HPDE6-E6E7 (cell line): Measurements from ENCODE around the gene ZFP82.
A peak's percentile ranks its signal among the peaks of the same experiment; 100 is the strongest.

Experiments used
- DNase-seq: peaks from one replicate; pipeline ENCODE4 v3.0.0; 2011; ENCODE audit warnings: missing footprints; ENCODE audit errors: extremely low spot score

Gene ZFP82

GRCh38 chr19:36418287-36419001, at the start of gene ZFP82:
ZFP82 (minus strand) TSS chr19:36418644; CDS start chr19:36409789, 8,855 bp downstream.
- peak; percentile 79 for DNase-seq

DNA sequence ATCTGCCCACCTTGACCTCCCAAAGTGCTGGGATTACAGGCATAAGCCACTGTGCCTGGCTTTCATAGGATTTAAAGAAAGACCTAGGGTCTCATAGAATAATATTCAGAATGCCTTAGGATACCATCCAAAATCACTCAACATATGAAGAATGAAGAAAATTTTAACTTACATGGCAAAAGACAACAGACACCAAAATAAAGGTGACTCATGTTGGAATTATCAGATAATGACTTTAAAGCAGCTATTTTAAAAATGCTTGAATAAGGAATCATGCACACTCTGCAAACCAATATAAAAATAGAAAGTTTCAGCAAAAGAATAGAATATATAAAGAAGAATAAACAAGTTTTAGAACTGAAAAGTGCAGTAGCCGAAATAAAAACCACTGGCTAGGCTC, 41.6 kb upstream of the ZFP82 start:
- DNase-seq = no peak

GRCh38 chr19:36456831-36457230, 38.4 kb upstream of the ZFP82 start:
- DNase-seq = no peak

GRCh38 chr19:36449059-36449670, 30.7 kb upstream of the ZFP82 start:
- no peak for DNase-seq

GRCh38 chr19:36441339-36441738, 22.9 kb upstream of the ZFP82 start:
- no peak for DNase-seq

DNA sequence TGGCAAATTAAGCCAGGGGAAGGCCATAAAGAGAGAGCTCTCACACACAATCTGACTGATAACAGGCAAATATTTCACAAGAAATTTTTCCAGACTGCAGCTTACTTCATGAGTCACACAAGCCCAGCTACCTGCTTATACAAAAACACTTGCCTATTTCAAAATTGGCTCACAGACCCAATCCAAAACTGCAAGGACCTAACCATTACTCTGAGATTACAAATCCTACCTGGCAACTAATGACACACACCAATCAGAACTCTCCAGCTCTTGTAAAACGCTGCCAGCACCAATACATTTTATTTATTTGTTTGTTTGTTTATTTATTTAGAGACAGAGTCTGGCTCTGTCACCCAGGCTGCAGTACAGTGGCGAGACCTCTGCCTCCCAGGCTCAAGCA, 18.1 kb upstream of the ZFP82 start:
- peak; percentile 17 for DNase-seq

GRCh38 chr19:36423925-36424324, 5.5 kb upstream of the ZFP82 start:
- no peak for DNase-seq

- no peak for DNase-seq
Measured at GRCh38 chr19:36421749-36422481, 3.5 kb upstream of the ZFP82 start.

GRCh38 chr19:36420961-36421748, 2.7 kb upstream of the ZFP82 start:
- no peak for DNase-seq

DNA sequence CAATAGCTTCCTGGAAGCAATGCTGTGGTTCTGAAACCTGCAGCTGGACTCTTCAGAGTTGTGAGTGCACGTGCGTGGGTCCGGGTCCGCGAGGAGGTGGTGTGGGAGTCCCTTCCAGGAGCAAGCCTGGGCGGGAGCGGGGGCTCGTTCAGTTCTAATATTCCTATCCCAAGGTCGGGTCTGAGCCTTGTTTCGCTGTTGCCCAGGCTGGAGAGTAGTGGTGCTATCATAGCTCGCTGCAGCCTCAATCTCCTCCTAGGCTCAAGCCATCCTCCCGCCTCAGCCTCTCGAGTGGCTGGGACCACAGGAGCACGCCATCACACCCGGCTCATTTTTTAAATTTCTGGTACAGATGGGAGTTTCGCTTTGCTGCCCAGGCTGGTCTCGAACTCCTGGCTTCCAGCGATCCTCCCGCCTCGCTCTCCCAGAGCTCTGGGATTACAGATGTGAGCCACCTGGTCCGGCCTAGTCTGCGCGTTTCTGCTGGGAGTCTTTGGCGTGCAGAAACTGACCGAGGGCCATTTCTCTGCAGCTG, 625 bp downstream of the ZFP82 start:
- no peak for DNase-seq

- no peak for DNase-seq
Measured at GRCh38 chr19:36409841-36410240, 8.6 kb downstream of the ZFP82 start.

DNA sequence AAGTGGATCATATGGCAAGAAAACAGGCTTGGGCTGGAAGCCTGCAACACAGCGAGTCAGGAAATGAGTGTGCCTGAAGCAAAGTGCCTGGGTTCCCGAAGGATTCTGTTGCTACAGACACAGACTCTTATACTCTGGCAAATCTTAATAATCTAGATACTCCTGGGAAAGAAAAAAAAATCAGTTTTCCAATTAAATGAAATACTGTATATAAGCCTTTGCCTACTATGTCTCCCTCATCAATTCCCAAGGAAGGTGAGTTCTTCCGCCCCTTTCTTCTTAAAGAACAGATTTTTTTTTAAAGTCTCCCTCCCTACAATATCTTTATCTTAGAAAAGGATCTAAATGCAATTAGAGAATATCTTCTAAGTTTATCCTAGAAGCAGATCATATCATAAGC, 10.3 kb downstream of the ZFP82 start:
- no peak for DNase-seq

DNA sequence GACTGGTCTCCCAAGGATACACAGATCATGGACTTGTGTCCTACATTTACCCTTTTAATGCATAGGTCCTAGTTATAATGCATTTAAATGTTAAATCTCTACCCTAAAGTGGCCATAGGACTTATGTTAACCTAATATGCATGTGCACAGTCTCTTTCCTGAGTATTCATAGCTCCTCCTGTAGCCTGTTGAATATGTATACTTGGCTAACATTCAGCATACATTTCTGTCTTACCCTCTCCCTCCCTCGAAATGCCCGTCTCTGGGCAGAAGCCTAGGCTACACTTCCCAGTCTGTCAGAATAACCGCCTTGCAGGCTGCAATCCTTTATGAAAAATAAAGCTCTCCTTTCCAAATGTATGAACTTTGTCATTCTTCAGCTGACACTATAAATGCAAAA, 13.9 kb downstream of the ZFP82 start:
- DNase-seq = no peak

DNA sequence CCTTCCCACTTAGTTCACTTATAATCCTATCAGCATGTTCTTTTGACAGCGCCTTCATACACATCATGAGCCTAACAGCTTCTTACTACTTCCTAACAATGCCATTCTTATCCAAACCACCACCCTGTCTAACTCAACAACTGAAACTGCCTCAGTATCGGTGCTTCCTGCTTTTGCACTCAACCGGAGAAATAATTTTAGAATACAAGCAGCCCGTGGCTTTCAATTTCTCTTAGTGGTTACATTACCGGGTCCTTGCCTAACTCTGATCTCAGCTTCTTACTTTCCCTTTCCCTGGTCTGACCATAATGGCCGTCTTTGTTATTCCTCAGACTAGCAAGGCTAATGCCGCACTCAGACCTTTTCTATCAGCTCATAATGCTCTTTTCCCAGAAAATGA, 17.0 kb downstream of the ZFP82 start:
- DNase-seq = no peak

DNA sequence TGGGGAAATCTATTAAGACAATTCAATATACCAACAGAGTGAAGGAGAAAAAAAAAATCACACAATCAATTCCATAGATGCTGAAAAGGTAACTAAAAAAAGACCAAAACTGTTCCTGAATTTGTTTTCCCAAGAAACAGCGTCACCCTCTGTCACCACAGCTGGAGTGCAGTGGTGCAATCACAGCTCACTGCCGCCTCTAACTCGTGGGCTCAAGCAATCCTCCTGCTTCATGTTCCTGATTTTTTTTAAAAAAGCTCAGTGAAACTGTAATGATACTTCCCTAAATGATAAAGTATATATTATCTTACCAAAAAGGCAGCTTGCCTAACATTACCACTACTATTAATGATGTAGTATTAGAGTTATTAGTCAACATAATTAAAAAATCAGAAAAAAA, 19.9 kb downstream of the ZFP82 start:
- DNase-seq = no peak

DNA sequence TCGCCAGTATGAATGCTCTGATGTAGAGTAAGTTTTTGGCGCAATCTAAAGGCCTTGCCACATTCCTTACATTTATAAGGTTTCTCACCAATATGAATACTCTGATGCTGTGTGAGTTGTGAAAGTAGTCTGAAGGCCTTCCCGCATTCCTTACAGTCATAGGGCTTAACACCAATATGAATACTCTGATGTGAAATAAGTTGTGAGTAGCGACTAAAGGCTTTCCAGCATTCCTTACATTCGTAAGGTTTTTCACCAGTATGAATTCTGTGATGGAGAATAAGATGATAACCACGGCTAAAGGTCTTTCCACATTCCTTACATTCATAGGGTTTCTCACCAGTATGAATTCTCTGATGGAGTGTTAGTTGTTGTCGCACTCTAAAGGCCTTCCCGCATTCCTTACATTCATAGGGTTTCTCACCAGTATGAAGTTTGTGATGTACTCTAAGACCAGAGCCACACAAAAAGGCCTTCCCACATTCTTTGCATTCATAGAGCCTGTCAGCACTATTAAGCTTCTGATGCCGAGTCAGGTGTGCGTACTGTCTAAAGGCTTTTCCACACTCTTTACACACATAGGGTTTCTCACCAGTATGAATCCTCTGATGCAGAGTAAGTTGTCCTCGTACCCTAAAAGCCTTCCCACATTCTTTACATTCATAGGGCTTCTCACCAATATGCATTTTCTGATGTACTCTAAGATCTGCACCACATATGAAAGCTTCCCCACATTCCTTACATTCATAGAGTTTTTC, 25.3 kb downstream of the ZFP82 start:
- no peak for DNase-seq

DNA sequence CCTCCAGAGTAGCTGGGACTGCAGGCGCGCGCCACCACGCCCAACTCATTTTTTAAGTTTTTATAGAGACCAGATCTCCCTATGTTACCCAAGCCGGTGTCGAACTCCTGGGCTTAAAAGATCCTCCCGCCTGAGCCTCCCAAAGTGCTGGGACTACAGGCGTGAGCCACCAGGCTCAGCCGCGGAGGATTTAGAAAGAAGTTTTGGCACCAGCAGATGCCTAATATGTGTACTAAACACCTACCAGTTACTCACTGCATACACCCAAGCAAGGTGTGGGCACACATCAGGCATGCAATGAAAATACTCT, 39.0 kb downstream of the ZFP82 start:
- no peak for DNase-seq

DNA sequence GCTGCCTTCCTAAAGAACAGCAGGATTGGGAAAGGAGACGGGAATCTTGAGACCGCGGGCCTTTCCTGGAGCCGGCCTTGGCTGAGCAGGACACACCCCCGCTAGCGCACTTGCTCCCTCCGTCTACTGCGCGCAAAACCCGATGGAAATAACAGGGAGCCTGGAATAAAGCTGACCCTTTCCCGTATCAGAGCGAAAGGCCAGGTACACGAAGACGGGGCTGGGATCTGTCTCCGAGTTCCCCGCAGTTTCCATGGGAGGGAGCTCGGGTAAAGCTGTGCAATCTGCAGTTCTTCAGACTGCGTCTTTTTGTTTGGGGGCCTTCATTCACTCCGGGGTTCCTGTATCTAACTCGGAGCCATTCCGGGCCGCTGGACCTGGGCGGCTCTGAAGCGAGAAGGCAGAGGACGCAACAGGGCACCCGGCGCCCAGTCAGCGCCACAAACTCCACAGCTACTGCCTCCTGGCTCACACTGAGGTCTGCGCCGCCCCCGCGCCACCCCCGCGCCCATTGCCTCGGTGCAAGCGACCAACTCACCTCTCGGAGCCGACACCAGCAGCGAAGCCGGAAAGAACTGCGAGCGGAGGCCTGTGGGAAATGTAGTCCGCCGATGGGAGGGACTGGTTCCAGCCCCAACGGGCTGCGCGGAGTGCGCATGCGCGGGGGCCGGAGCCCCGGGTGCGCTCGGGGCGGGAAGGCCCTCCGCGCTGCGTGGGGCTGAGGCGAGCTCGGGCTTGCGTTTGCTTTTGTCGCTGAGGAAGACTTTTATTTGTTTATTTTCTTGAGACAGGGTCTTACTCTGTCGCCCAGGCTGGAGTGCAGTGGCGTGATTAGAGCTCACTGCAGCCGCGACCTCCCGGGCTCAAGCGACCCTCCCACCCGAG, 39.6 kb downstream of the ZFP82 start, which contains the start of gene ZFP14:
Gene ZFP14 (minus strand): TSS at position 577 of the 885 bp plus-strand sequence. CDS start 11,309 bp downstream, outside the sequence.
- DNase-seq = peak; percentile 99

DNA sequence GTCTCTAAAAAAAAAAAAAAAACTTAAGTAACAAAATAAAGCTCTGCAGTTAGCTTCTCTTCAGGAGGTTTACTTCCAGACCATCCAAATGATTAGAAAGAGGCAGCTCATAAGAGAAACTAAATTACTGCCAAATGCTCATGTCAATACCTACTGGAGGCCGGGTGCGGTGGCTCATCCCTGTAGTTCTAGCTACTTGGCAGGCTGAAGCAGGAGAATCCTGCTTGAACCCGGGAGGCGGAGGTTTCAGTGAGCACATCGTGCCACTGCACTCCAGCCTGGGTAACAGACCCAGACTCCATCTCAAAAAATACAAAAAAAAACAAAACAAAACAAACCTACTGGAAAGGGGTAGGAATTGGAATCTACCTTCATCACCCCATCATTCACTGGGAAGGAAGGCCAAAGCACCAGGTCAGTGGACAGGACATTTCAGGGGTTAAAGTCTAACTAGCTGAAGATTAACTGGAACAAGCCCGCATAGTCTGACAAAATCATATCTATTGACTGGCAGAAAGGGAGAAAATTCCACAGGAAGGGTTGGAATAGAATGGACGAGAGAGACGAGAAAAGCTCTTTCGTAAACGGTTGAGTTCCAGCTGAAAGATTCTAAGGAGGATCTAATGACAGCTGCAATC, 40.8 kb downstream of the ZFP82 start:
- DNase-seq = no peak
